T-helper 1 cell (primary cell): ENCODE measurements around the gene ROR2.
A peak's percentile ranks its signal among the peaks of the same experiment; 100 is the strongest.
"Not testable (repeated sequence)": the region's sequence is repeated elsewhere in the genome, so short reads cannot be mapped to it uniquely, and the experiment has no call there.

Experiments
- DNase-seq, 5 donors: peaks; one replicate each; pipeline ENCODE4 v3.0.0-alpha.2; 2012 to 2020

ROR2 gene

GRCh38 chr9:91555132-91555531 is 394.9 kb downstream of the ROR2 start:
- no peak for DNase-seq

- DNase-seq = no peak
These were observed 400.9 kb downstream of the ROR2 start for GRCh38 chr9:91549177-91549576.

GRCh38 chr9:91547081-91547480 is 402.9 kb downstream of the ROR2 start:
- no peak for DNase-seq

GRCh38 chr9:91546574-91546973 is 403.5 kb downstream of the ROR2 start:
- no peak for DNase-seq

- no peak for DNase-seq
These were observed 408.3 kb downstream of the ROR2 start for GRCh38 chr9:91541734-91542133.

- DNase-seq = not testable (repeated sequence)
These were observed 409.5 kb downstream of the ROR2 start for GRCh38 chr9:91540506-91540905.

GRCh38 chr9:91536211-91536691 is 413.8 kb downstream of the ROR2 start:
- DNase-seq = no peak

GRCh38 chr9:91534374-91534773 is 415.7 kb downstream of the ROR2 start:
- no peak for DNase-seq

- DNase-seq = no peak
These were observed 416.6 kb downstream of the ROR2 start for GRCh38 chr9:91533382-91533781.

GRCh38 chr9:91532325-91532724 is 417.7 kb downstream of the ROR2 start:
- DNase-seq = no peak

GRCh38 chr9:91530829-91531228 is 419.2 kb downstream of the ROR2 start:
- DNase-seq = no peak

- no peak for DNase-seq
These were observed 427.5 kb downstream of the ROR2 start for GRCh38 chr9:91522481-91522880.

- no peak for DNase-seq
These were observed 430.3 kb downstream of the ROR2 start for GRCh38 chr9:91519520-91520277.

GRCh38 chr9:91518462-91518861 is 431.6 kb downstream of the ROR2 start:
- no peak for DNase-seq

- DNase-seq = no peak
These were observed 432.2 kb downstream of the ROR2 start for GRCh38 chr9:91517801-91518200.

GRCh38 chr9:91517332-91517731 is 432.7 kb downstream of the ROR2 start:
- not testable (repeated sequence) for DNase-seq

GRCh38 chr9:91516777-91517176 is 433.3 kb downstream of the ROR2 start:
- no peak for DNase-seq

GRCh38 chr9:91516081-91516480 is 433.9 kb downstream of the ROR2 start:
- DNase-seq = no peak

- DNase-seq = peak in 1 of 5 donors; percentile 6
These were observed 434.8 kb downstream of the ROR2 start for GRCh38 chr9:91515074-91515687.
